ENCODE data around the gene NDUFS7.

NDUFS7 gene

GRCh38 chr19:1364070-1364704 lies 19.5 kb upstream of the NDUFS7 start:
- no peak for DNase-seq (ENCODE audit: low read depth, low spot score)

GRCh38 chr19:1365319-1366269 lies 18.1 kb upstream of the NDUFS7 start:
- no peak for DNase-seq (ENCODE audit: low read depth, low spot score)

- DNase-seq (ENCODE audit: low read depth, low spot score): no peak
These were observed 17.4 kb upstream of the NDUFS7 start for GRCh38 chr19:1366296-1366695.

- no peak for DNase-seq (ENCODE audit: low read depth, low spot score)
These were observed 16.5 kb upstream of the NDUFS7 start for GRCh38 chr19:1366899-1367870.

- no peak for DNase-seq (ENCODE audit: low read depth, low spot score)
These were observed 14.4 kb upstream of the NDUFS7 start for GRCh38 chr19:1369214-1369805.

- DNase-seq (ENCODE audit: low read depth, low spot score): no peak
These were observed 12.9 kb upstream of the NDUFS7 start for GRCh38 chr19:1370579-1371361.

GRCh38 chr19:1373042-1373533 lies 10.6 kb upstream of the NDUFS7 start:
- DNase-seq (ENCODE audit: low read depth, low spot score): no peak

GRCh38 chr19:1373534-1374249 lies 10.0 kb upstream of the NDUFS7 start:
- DNase-seq (ENCODE audit: low read depth, low spot score): no peak

- DNase-seq (ENCODE audit: low read depth, low spot score): no peak
These were observed 9.5 kb upstream of the NDUFS7 start for GRCh38 chr19:1374250-1374577.

GRCh38 chr19:1376415-1376805 lies 7.3 kb upstream of the NDUFS7 start:
- DNase-seq (ENCODE audit: low read depth, low spot score): no peak

- DNase-seq (ENCODE audit: low read depth, low spot score): no peak
These were observed 6.3 kb upstream of the NDUFS7 start for GRCh38 chr19:1377176-1377964.

- no peak for DNase-seq (ENCODE audit: low read depth, low spot score)
These were observed 5.5 kb upstream of the NDUFS7 start for GRCh38 chr19:1377965-1378785.

- DNase-seq (ENCODE audit: low read depth, low spot score): no peak
These were observed 4.4 kb upstream of the NDUFS7 start for GRCh38 chr19:1379126-1379905.

- DNase-seq (ENCODE audit: low read depth, low spot score): no peak
These were observed 3.7 kb upstream of the NDUFS7 start for GRCh38 chr19:1379961-1380489.

GRCh38 chr19:1382250-1382649 lies 1.5 kb upstream of the NDUFS7 start:
- DNase-seq (ENCODE audit: low read depth, low spot score): no peak

GRCh38 chr19:1383017-1383311 lies 743 bp upstream of the NDUFS7 start:
- no peak for DNase-seq (ENCODE audit: low read depth, low spot score)

- no peak for DNase-seq (ENCODE audit: low read depth, low spot score)
These were observed 367 bp downstream of the NDUFS7 start for GRCh38 chr19:1384085-1384462.

All from activated CD4-positive, CD25-positive, alpha-beta regulatory T cell treated with anti-CD3 and anti-CD28 coated beads, Interleukin-2, amount 50 U/mL, for 16 hours (primary cell).